Nasal cavity respiratory epithelium epithelial cell of viscerocranial mucosa (primary cell): Measurements from ENCODE around the gene SMIM10. TPM values are rescaled to one million over a fixed set of nuclear protein-coding genes. Genes with fewer than 3 reads are reported as not detected.

Experiments used
- total RNA-seq: library from RNA; depleted of rRNA; stranded (reverse); fragments of >200 nt; gene quantifications from 2 replicates; pipeline ENCODE4 v1.2.3, GENCODE V29; 2014

SMIM10 gene
- 0.07 TPM in 1 of 2 replicates, not detected in the other for total RNA-seq

GRCh38 chrX:134990801-134991481 lies at the start of gene SMIM10:
Gene SMIM10, plus strand, starts transcription at chrX:134990991. Its CDS starts 105 bp downstream, at chrX:134991096.

Other genes starting within 250 kb of the SMIM10 start
- gene PABIR2, start 193.8 kb upstream of the SMIM10 start, total RNA-seq, result 9.2 and 19.6 TPM in 2 replicates
- 32.8 and 34.5 TPM in 2 replicates for gene MOSPD1, start 75.7 kb upstream of the SMIM10 start, total RNA-seq
- gene RTL8B, start 31.6 kb downstream of the SMIM10 start, total RNA-seq, result 0.68 and 2.3 TPM in 2 replicates
- 8.2 and 18.7 TPM in 2 replicates for gene RTL8C, start 41.4 kb downstream of the SMIM10 start, total RNA-seq
- gene RTL8A, start 61.1 kb downstream of the SMIM10 start, total RNA-seq, result 6.8 and 9.0 TPM in 2 replicates
- gene SMIM10L2B, start 107.7 kb downstream of the SMIM10 start, total RNA-seq, result 0.34 and 0.71 TPM in 2 replicates
- gene ETDB, start 129.5 kb downstream of the SMIM10 start, total RNA-seq, result not detected in 2 replicates
- not detected in 2 replicates for gene CT55, start 180.4 kb downstream of the SMIM10 start, total RNA-seq